Activated CD8-positive, alpha-beta memory T cell treated with anti-CD3 and anti-CD28 coated beads for 24 hours (primary cell): ENCODE data around the gene S100A9.
"Not testable (repeated sequence)": the region's sequence is repeated elsewhere in the genome, so short reads cannot be mapped to it uniquely, and the experiment has no call there.

Source experiments
- DNase-seq: peaks from one replicate; pipeline ENCODE4 v3.0.0-alpha.2; 2020

Gene S100A9

DNA sequence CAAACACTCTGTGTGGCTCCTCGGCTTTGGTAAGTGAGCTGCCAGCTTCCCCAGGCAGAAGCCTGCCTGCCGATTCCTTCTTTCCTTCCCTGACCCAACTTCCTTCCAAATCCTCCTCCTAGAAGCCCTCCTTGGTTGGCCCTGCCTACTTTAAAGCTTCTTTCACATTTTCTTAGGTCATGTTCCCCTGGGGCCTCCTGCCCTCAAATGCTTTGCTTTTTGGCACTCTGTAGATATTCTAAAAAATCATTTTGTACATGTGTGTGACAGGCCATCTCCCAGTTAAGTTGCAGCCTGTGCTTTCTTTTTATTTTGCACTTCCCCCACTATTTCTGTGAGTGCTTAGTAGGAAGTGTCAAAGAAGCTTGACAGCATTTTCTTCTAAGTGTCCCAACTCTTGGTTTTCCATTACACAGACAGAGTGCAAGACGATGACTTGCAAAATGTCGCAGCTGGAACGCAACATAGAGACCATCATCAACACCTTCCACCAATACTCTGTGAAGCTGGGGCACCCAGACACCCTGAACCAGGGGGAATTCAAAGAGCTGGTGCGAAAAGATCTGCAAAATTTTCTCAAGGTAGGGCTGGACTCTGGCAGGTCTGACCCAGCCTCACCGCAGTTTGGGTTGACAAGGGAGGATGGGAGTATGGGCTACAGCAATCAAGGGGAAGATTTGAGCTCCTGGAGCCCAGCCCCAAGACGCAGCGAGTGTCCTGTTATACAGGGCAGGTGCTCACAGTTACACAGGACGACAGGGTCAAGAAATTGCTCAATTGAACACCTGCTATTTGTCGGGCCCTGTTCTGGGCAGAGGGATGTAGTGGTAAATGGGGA is at the start of gene S100A9:
Gene S100A9, plus strand, starts transcription at position 2 of the 838 bp plus-strand sequence. Its CDS starts 430 bp downstream, at position 432.
- DNase-seq, result peak; percentile 50

DNA sequence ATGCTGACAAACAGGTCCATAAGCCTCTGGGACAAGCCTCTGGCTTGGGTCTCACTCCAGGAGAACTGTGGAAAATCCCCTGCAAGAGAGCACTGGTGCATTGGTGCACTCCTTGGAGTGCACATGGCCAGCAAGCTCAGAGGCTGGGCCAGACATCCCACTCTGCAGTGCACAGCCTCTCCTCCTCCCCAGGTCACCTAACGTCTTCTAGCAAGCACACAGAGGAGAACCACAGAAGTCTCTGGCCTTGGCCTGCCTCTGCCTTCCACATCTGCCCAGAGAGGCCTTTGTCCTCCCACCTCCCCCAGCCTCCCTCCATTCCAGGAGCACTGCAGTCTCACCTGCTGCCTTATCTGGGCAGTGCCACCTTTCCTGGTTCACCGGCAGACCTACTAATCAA is 49.1 kb upstream of the S100A9 start:
- DNase-seq, result no peak

DNA sequence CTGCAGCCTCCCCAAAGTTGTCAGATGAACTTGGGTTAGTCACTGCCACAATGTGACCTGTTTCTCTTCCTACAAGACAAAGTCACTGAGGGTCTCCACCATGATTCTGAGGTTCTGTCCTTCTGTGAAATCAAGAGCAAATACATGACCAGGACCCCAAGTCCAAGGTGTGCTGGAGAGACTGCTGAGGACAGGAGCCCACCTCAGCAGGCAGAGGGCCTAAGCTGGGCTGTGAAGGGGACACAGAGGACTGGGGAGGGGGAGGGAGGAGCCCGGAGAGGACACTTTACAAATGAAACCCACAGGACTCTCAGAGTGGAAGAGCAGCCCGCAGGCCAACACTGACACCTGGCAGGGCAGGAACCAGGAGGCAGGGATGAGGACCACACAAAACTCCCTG is 48.2 kb upstream of the S100A9 start:
- no peak for DNase-seq

DNA sequence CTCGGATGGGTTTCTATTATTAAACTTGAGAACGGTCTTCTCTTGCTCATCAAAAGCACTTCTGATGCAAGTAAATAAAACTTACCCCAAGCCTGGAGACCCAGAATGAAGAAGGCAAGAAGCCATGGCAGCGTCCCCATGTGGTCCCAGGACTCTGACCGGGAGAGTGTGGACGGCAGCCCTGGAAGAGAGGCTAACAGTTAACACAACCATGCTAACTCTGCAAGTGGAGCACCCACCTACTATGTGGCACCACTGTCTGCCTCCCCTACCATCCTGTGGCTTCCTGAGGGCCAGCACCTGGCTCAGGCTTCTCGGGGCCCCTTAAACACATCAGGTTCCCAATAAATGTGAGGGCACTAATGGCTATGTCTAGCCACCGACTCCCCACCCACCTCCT is 47.1 kb upstream of the S100A9 start:
- no peak for DNase-seq

DNA sequence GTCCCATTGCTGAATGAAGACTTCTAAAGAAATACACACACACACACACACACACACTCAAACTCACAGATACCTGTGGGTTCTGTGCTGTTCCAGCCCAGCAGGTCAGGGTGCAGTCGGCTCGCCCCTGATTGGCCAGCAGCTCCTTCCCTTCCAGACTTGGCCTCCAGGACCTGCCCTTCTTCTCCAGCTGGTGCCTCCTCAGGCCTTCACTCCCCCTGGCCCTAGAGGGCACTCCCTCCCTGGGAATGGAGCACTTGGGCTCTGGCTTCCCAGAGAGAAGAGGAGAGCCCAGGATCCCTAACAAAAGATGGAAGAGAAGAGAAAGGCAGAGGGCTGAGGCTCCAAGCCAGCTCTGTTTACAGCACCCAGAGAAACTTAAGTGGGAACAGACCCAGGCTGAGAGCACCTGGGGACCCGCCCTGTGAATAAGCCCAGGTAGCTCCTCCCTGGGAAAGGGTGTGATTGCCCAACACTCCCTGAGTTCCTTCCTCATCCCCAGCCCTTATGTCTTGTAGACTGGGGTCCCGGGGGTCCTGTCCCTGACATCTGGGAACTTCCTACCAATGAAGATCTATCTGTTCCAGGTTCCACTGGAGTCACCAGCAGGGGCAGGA is 45.0 kb upstream of the S100A9 start, which contains the start of gene PGLYRP3:
Gene PGLYRP3, minus strand, starts transcription at position 383 of the 617 bp plus-strand sequence. CDS start 2,287 bp downstream, outside the sequence.
- no peak for DNase-seq

DNA sequence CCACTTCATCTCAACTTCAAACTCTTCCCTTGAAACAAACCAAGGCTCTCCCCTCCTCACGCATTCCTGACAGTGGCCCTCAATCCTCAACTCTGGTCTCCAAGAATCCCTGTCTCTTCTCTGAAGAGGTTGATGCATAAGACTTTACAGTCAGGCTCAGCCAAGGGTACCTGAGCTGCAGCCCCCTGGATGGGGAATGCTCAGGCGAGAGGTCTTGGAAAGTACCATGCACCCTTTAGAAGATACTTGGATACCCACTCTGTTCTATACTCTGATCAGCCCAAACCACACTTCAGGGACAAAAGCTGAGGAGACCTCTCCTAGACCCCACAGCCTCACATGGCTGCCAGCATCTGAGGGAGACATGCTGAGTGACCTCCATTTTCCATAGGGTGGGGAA is 44.4 kb upstream of the S100A9 start:
- DNase-seq, result no peak

DNA sequence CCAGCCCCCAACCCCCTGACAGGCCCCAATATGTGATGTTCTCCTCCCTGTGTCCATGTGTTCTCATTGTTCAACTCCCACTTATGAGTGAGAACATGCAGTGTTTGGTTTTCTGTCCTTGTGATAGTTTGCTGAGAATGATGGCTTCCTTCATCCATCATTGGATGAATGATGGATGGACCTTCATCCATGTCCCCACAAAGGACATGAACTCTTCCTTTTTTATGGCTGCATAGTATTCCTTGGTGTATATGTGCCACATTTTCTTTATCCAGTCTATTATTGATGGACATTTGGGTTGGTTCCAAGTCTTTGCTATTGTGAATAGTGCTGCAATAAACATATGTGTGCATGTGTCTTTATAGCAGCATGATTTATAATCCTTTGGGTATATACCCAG is 43.3 kb upstream of the S100A9 start:
- DNase-seq, result not testable (repeated sequence)

DNA sequence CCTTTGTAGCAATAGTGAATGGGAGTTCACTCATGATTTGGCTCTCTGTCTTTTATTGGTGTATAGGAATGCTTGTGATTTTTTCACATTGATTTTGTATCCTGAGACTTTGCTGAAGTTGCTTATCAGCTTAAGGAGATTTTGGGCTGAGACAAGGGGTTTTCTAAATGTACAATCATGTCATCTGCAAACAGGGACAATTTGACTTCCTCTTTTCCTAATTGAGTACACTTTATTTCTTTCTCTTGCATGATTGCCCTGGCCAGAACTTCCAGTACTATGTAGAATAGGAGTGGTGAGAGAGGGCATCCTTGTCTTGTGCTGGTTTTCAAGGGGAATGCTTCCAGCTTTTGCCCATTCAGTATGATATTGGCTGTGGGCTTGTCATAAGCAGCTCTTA is 41.6 kb upstream of the S100A9 start:
- not testable (repeated sequence) for DNase-seq

DNA sequence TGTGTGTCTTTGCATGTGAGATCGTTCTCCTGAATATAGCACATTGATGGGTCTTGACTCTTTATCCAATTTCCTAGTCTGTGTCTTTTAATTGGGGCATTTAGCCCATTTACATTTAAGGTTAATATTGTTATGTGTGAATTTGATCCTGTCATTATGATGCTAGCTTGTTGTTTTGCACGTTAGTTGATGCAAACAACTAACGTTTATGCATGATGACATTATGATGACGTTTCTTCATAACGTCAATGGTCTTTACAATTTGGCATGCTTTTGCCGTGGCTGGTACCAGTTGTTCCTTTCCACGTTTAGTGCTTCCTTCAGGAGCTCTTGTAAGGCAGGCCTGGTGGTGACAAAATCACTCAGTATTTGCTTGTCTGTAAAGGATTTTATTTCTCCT is 39.5 kb upstream of the S100A9 start:
- not testable (repeated sequence) for DNase-seq

DNA sequence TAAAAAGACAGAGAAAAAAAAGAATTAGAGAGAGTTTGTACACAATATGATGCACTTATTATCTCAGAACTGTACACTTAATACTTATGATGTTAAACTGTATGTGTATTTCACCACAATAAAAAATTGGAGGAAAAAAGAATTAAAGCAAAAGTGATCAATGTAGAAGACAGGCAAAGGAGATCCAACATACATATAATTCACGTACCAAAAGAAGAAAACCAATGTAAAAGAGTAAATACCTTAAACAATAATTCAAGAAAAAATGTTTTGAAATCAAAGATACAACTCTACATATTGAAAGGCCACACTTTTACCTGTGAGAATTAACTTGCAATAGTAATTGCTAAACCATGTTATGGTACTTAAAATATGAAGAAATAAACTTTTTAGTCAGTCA is 35.1 kb upstream of the S100A9 start:
- no peak for DNase-seq

DNA sequence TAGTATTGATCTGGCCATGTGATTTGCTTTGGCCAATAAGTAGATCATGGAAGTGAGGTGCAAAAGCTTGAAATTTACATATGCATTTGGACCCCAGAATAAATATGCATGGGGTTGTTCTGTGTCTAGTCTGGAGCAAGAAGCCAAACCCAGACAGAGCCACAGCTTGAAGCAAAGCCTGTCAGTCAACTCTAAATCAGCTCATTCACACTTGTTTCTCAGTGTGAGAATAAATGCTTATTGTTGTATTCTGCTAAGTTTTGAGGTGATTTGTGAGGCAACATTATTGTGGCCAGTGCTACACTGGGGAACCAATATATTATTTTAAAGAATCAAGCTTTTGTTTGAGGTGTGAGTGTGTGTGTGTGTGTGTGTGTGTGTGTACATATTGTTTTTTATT is 32.7 kb upstream of the S100A9 start:
- no peak for DNase-seq

DNA sequence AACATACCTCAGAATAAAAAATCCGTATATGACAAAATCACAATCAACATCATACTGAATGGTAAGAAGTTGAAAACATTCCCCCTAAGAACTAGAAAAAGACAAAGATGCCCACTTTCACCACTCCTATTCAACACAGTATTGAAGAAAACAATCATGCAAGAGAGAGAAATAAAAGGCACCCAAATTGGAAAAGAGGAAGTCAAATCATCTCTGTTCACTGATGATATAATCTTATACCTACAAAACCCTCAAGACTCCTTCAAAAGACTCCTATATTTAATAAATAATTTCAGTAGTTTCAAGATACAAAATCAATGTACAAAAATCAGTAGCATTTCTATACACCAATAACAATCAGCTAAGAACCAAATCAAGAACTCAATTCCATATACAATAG is 23.8 kb upstream of the S100A9 start:
- DNase-seq, result no peak

DNA sequence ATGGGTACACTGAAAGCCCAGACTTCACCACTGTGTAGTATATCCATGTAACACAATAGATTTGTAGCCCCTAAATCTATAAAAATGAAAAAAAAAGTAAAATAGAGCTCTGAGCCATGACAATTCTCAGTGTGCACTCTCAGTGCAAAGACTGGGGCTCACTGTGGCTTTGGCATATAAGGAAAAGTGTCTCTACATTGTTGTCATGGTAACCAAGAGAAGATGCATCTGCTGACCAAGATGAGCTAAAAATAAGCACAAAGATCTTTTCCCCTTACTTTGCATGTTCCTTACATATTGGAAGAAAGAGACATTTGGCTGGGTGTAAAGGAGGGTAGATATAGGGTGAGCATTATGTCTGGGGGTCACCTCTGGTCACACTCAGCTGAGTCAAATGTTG is 21.0 kb upstream of the S100A9 start:
- DNase-seq, result no peak

DNA sequence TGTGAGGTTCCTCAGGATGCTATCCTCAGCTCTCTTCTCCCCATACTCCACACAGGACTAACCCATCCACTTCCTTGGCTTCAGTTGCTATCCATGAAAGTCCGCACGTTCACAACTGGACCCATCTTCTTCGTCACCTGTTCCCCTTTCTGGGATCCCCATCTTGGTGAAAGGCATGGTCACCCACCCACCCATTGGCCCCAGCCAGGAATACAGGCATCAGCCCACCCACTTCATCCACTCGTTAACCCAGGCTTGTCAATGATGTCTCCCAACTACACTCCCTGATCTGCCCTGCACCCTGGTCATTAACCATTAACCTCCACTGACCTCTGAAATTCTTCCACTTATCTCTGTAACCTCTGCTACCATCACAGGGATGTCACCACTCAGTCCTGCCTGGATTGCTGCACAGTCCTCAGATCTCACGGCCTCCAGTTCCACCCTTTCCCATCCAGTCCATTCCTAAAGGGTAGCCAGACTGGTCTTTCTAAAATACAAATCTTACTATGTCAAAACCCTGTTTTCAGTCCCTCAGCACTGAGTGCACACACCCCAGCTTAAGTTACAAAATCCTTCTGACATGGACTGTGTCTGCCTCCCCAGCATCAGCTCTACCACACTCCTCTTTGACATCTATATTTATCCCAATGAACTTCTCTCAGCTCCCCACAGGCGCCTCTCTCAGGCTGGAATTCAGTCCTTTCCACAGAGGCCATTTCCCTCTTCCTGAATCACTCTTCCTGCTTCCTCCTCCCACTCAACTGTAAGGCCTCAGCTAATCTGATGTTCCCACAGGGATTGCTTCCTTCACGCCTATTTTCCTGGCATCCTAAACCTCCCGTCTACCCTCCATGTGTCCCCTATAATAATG is 19.4 kb upstream of the S100A9 start:
- DNase-seq, result no peak

DNA sequence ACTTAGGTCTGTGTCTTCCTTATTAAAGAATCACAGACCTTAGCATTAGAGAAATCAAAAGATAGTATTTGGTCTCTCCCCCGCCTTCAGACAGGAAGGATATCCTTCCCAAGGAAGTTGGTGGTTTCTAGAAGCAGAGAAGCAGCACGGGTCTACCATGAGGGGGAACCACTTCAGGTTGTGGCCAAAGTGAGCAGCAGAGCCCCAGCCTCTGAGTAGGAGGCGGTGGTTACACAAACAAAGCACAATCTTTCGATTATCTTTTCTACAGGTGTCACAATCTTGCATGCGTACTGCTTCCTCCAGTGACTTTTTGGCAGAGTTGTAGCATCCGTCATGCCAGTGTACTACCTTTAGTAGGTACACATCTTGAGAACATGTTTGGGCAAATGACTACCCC is 17.9 kb upstream of the S100A9 start:
- peak; percentile 49 for DNase-seq

DNA sequence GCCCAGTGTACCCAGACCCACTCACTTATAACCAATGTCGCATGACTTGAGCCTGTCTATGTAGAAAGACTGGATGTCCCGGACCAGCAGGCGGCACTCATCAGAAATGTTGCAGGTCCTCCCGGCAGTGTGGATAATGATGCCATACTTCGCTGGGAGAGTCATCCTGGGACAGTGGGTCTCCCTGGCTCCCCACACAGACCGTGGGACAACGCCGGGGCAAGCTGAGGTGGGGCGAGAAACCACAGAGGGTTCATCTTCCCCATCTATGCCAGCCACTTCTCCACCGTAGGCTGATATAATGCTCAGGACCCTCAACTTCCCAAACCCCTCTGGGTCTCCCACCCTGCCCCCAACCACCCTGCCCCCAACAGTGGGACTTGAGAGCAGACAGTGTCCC is 17.3 kb upstream of the S100A9 start:
- DNase-seq, result peak; percentile 50

DNA sequence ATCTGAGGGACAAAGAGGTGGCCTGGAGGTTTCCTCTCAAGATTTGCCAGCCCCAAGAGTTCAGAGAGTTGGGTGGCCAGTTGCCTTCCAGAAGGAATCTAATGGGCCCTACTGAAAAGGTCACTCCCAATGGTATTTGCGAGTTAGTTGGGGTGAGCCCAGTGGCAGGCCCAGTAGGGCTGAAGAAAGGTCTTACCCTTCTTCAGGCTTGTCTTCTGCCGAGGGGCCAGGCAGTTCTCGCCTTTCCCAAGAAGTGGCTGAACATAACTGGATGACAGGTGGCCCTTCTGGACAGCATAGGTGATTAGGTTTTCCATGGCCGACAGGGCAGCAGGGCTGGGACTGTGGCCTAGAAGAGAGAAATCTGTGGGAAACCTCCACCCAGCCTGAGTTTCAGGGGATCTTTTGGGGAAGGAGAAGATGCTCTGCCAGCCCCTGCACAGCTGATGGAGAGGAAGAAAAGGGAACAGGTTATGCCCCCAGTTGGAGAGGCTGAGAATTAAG is 16.2 kb upstream of the S100A9 start:
- DNase-seq, result peak; percentile 15

DNA sequence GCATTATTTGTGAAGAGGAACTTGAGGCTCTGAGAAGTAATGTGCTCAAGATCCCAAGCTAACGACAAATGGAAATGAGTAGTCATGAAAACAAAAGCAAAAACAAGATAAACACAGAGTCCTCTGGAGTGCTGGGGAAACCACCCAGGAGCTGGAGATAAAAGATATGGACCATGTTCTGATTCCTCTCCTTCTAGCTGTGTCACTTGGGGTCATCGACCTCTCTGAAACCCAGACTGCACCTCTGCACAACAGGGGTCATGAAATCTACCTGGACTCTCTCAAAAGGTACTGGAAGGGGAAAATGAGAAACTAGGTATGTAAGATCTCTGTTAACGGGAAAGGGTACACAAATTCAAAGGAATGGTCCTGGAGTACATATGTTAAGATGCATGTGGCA is 15.5 kb upstream of the S100A9 start:
- DNase-seq, result no peak

DNA sequence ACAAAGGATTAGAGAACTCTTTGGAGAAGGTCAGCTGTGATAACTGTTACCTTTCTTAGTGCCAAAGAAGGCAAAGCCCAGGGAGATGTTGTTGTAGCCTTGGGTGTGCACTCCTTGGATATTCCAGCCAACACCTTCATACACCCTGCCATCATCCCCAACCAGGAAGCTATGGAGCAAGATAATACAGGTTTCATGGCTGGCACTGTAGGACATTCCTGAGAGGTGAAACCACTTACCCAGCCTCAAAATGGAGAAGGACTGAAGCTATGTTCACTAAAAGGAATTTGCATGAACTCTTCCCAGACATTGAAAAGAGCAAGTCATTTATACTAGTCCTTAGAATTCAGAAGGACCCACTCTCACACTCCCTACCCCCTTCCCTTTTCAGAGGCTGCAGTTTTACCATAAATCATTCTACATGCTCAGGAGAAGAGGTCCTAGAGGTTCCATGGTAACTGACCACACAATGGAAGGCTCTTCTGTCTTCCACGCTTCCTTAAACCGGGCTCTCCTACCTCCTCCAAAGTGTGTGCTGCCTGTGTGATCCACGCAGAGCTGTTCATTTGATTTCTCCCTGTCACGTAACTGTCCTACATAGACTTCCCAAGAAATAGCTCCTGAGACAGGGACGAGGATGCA is 14.5 kb upstream of the S100A9 start:
- peak; percentile 35 for DNase-seq

DNA sequence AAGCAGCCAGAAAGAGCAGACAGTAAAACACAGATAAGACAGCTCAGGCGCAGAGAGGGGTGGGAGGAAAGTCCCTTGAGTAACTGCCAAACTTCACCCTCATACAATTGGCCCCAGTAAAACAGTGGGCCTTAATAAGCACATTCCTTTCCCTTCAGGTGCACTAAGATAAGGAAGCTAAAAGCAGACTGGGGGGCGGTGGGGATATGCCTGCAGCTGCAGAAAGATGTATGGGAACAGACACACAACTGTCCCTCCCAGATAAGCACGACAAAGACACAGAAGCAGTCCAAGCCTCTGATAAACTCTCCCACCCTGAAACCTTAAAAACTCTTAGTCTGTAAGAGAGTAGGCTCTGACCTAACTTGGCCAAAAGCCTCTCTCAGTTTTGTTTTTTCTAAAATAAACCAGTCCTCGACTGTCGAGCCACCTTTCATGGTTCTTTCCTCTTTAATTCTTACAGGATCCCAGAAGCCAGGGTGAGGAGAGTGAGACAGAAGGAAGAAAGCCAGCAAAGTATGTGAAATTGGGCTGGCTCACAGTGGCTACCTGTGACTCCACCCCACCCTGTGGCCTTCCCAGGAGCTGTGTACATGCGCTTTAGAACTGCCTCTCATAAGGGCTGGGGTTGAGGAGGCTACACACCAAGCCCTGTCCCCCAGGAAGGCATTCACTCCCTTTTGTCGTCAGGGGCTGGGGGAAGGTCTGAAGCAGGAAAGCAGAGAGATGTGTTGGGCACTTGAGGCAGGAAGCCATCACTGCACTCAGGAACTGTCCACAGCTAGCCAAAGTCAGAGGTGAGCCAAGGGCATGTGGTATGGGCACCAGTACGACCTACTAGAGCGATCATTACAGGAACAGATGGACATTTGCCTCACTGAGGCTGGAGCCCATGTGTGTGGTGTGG is 13.6 kb upstream of the S100A9 start:
- peak; percentile 42 for DNase-seq

DNA sequence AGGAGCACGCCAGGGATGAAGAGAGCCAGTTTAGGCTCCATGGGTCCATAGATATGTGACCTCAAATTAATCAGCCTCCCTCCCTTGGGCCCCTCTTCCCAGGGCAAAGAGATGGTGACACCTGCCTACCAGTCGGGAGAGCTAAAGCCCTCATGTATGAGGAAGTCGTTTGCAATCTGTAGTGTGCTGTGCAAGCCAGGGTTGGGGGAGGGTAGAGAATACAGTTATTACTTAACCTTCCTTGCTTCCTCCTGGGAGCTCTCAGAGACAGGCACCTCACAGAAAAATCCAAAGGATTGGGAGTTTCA is 13.0 kb upstream of the S100A9 start:
- peak; percentile 51 for DNase-seq
